ENCODE results near the gene FURIN. TPM values are rescaled to one million over a fixed set of nuclear protein-coding genes. Genes with fewer than 3 reads are reported as not detected.

The FURIN gene
- total RNA-seq, 2 experiments from 2014 or later, result 4.9 to 10.3 TPM

GRCh38 chr15:90860942-90861675 is 7.3 kb upstream of the FURIN start:
- no TSS peak for BruUV-seq (replicated peaks)
- intact Hi-C loops (cut with micrococcal nuclease; ENCODE audit: unreplicated experiment), result no loop called here
- Histone ChIP-seq H4K20me1 (ENCODE audit: insufficient read depth, low read length) (no peaks in the 10 kb centered on the region), H3K9me3 (ENCODE audit: low read length) (no peaks in the 10 kb centered on the region), H3K9me2 (ENCODE audit: insufficient read depth, low read length) (no peaks in the 10 kb centered on the region), H3K4me3 (ENCODE audit: low read depth, low read length, poor library complexity, severe bottlenecking) (no peak overlapping the region), H3K4me2 (ENCODE audit: low read length) (no peak overlapping the region), H3K36me3 (ENCODE audit: insufficient read depth, low read length) (no peaks in the 10 kb centered on the region), H3K27ac (ENCODE audit: low read depth, low read length, poor library complexity, severe bottlenecking) (no peak overlapping the region), H3K4me1 (ENCODE audit: insufficient read depth, low read length, poor library complexity, severe bottlenecking) (peaks cover 14% of the 10 kb centered on the region), H3K79me2 (ENCODE audit: insufficient read depth, low read depth, low read length) (no peaks in the 10 kb centered on the region), H2AFZ (ENCODE audit: low read length) (no peak overlapping the region)
- ChIA-PET CTCF (ENCODE audit: unreplicated experiment) (no interaction called here), POLR2A (interaction anchor here (0.7 kb wide), 1 partner anchor 8 kb away, joined by 3 read pairs; no protein-coding TSS in a partner anchor)
- DNase-seq (ENCODE audit: low spot score), result no peak
- TF ChIP-seq EZH2phosphoT487 (IDR thresholded peaks at IDR 0.05; ENCODE audit: borderline replicate concordance, low read depth, low read length), result no peak

- H3K27ac ChIP-seq (ENCODE audit: low read depth, low read length, poor library complexity, severe bottlenecking), result no peak overlapping the region
- no peaks in the 10 kb centered on the region for H3K79me2 ChIP-seq (ENCODE audit: insufficient read depth, low read depth, low read length)
- H3K9me3 ChIP-seq (ENCODE audit: low read length), result no peaks in the 10 kb centered on the region
- no peaks in the 10 kb centered on the region for H3K9me2 ChIP-seq (ENCODE audit: insufficient read depth, low read length)
- intact Hi-C loops (cut with micrococcal nuclease; ENCODE audit: unreplicated experiment), result no loop called here
- H4K20me1 ChIP-seq (ENCODE audit: insufficient read depth, low read length), result no peaks in the 10 kb centered on the region
- no peak overlapping the region for H2AFZ ChIP-seq (ENCODE audit: low read length)
- H3K4me2 ChIP-seq (ENCODE audit: low read length), result no peak overlapping the region
- ChIA-PET POLR2A (interaction anchor here (1.0 to 1.3 kb wide), 2 partner anchors 55 to 271 kb away, joined by 4 read pairs; no protein-coding TSS in a partner anchor), CTCF (ENCODE audit: unreplicated experiment) (no interaction called here)
- no peak overlapping the region for H3K4me3 ChIP-seq (ENCODE audit: low read depth, low read length, poor library complexity, severe bottlenecking)
- H3K36me3 ChIP-seq (ENCODE audit: insufficient read depth, low read length), result no peaks in the 10 kb centered on the region
- BruUV-seq (replicated peaks), result no TSS peak
- TF ChIP-seq EZH2phosphoT487 (IDR thresholded peaks at IDR 0.05; ENCODE audit: borderline replicate concordance, low read depth, low read length) (no peak), CTCF (conservative IDR thresholded peaks at IDR 0.05; ENCODE audit: low read length) (no peak)
- H3K4me1 ChIP-seq (ENCODE audit: insufficient read depth, low read length, poor library complexity, severe bottlenecking), result peaks cover under 1% of the 10 kb centered on the region
- DNase-seq (ENCODE audit: low spot score), result no peak
Measured at GRCh38 chr15:90862487-90862886, 5.9 kb upstream of the FURIN start.

GRCh38 chr15:90862964-90863778 is 5.2 kb upstream of the FURIN start:
- Histone ChIP-seq H3K9me2 (ENCODE audit: insufficient read depth, low read length) (no peaks in the 10 kb centered on the region), H3K4me3 (ENCODE audit: low read depth, low read length, poor library complexity, severe bottlenecking) (no peak overlapping the region), H3K27ac (ENCODE audit: low read depth, low read length, poor library complexity, severe bottlenecking) (no peak overlapping the region), H3K36me3 (ENCODE audit: insufficient read depth, low read length) (no peaks in the 10 kb centered on the region), H4K20me1 (ENCODE audit: insufficient read depth, low read length) (no peaks in the 10 kb centered on the region), H3K4me2 (ENCODE audit: low read length) (no peak overlapping the region), H3K9me3 (ENCODE audit: low read length) (no peaks in the 10 kb centered on the region), H3K79me2 (ENCODE audit: insufficient read depth, low read depth, low read length) (no peaks in the 10 kb centered on the region), H3K4me1 (ENCODE audit: insufficient read depth, low read length, poor library complexity, severe bottlenecking) (no peaks in the 10 kb centered on the region), H2AFZ (ENCODE audit: low read length) (no peak overlapping the region)
- ChIA-PET POLR2A (interaction anchor here (0.6 to 1.3 kb wide), 3 partner anchors 56 to 271 kb away, joined by 3 to 4 read pairs (median 4); no protein-coding TSS in a partner anchor), CTCF (ENCODE audit: unreplicated experiment) (no interaction called here)
- intact Hi-C loops (cut with micrococcal nuclease; ENCODE audit: unreplicated experiment), result no loop called here
- TF ChIP-seq EZH2phosphoT487 (IDR thresholded peaks at IDR 0.05; ENCODE audit: borderline replicate concordance, low read depth, low read length) (no peak), CTCF (conservative IDR thresholded peaks at IDR 0.05; ENCODE audit: low read length) (no peak)
- no TSS peak for BruUV-seq (replicated peaks)
- DNase-seq (ENCODE audit: low spot score), result no peak
